Endodermal cell (in vitro differentiated cells): ENCODE data around the gene SHC2. TPM values are rescaled to one million over a fixed set of nuclear protein-coding genes. Genes with fewer than 3 reads are reported as not detected.

Experiments used
- DNase-seq: peaks from one replicate; pipeline ENCODE4 v3.0.0-alpha.2; 2017
- H3K27ac ChIP-seq: 2 replicates; pipeline ENCODE4 v1.5.1; 2013; ENCODE audit warnings: mild to moderate bottlenecking, low read depth, low read length, moderate library complexity
- H3K27me3 ChIP-seq: 2 replicates; pipeline ENCODE4 v1.6.1; 2013; ENCODE audit warnings: mild to moderate bottlenecking, low read length, moderate library complexity; ENCODE audit not compliant: insufficient read depth, control insufficient read depth, poor library complexity, severe bottlenecking
- H3K36me3 ChIP-seq: 2 replicates; pipeline ENCODE4 v1.7.0; 2013; ENCODE audit warnings: mild to moderate bottlenecking, low read length, moderate library complexity; ENCODE audit not compliant: control insufficient read depth, insufficient read depth
- H3K4me1 ChIP-seq: one replicate; pipeline ENCODE4 v1.7.0; 2013; ENCODE audit warnings: low read length; ENCODE audit not compliant: control insufficient read depth, insufficient read depth
- H3K4me3 ChIP-seq: 2 replicates; pipeline ENCODE4 v1.5.1; 2013; ENCODE audit warnings: mild to moderate bottlenecking, low read length, moderate library complexity
- H3K9ac ChIP-seq: 2 replicates; pipeline ENCODE4 v1.6.1; 2013; ENCODE audit warnings: mild to moderate bottlenecking, low read length, moderate library complexity; ENCODE audit not compliant: poor library complexity, severe bottlenecking; ENCODE audit errors: extremely low read depth
- H3K9me3 ChIP-seq: 2 replicates; pipeline ENCODE4 v1.6.1; 2013; ENCODE audit warnings: mild to moderate bottlenecking, low read length, moderate library complexity; ENCODE audit not compliant: control insufficient read depth
- H3K27ac Mint-ChIP-seq: 2 replicates; pipeline ENCODE4 v1.8.0; 2020; ENCODE audit warnings: mixed read lengths
- H3K27me3 Mint-ChIP-seq: 2 replicates; pipeline ENCODE4 v1.8.0; 2021; ENCODE audit warnings: mild to moderate bottlenecking, mixed read lengths; ENCODE audit not compliant: insufficient read depth
- H3K36me3 Mint-ChIP-seq: 2 replicates; pipeline ENCODE4 v1.8.0; 2020; ENCODE audit warnings: low read depth, mixed read lengths
- H3K4me1 Mint-ChIP-seq: 2 replicates; pipeline ENCODE4 v1.8.0; 2020; ENCODE audit warnings: mixed read lengths
- H3K4me3 Mint-ChIP-seq: 2 replicates; pipeline ENCODE4 v1.8.0; 2020; ENCODE audit warnings: mild to moderate bottlenecking, moderate library complexity, mixed read lengths
- H3K9me3 Mint-ChIP-seq: 2 replicates; pipeline ENCODE4 v1.8.0; 2020; ENCODE audit warnings: mild to moderate bottlenecking, mixed read lengths
- WGBS, 2 experiments: methylation state at CpG; one replicate each; pipeline versions ENCODE4 v1.1.5 to v1.1.7; 2013; ENCODE audit warnings: missing lambda C conversion rate in 2 of 2, mixed read lengths in 1 of 2; ENCODE audit not compliant: insufficient coverage in 1 of 2, insufficient read length in 1 of 2; 5-methylcytosine and 5-hydroxymethylcytosine counted together
- total RNA-seq, 2 donors: library from RNA; stranded (reverse); fragmentation: NEBNext Ultra II Directional in 1 of 2; extraction: Animal tissue kit (Norgen Biotek cat#: 25700) in 1 of 2; gene quantifications; 2 replicates in 1 of 2; 3 replicates in 1 of 2; pipeline ENCODE4 v1.2.1, GENCODE V29; 2021
- TF ChIP-seq, protein P1 (sequence below): fragments of 200-600 bp; sonication (generic); conservative IDR thresholded peaks from 2 replicates; pipeline ENCODE4 v1.5.0; 2021; ENCODE audit warnings: antibody characterized with exemption, mild to moderate bottlenecking

SHC2 gene
- total RNA-seq, 2 donors from 2014 or later: 56.5 to 93.0 TPM

DNA sequence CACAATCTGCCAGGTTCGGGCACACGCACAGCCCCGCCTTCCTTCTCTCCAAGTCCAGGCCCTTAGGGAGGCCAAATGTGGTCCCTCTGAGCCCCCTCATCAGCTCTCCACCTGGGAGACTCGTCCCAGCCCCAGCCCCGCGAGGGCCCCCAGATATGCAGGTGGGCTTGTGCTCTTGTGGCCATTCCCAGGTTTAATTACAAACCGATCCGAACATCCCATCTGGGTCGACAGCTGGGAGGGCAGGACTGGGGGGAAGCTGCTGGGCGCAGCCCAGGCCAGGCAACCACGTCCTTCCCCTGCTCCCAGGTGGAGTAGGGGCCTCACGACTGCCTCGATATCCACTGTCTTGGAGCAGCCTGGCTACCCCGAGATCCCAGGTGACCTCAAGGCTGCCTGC is 44.4 kb downstream of the SHC2 start:
- DNase-seq: no peak

DNA sequence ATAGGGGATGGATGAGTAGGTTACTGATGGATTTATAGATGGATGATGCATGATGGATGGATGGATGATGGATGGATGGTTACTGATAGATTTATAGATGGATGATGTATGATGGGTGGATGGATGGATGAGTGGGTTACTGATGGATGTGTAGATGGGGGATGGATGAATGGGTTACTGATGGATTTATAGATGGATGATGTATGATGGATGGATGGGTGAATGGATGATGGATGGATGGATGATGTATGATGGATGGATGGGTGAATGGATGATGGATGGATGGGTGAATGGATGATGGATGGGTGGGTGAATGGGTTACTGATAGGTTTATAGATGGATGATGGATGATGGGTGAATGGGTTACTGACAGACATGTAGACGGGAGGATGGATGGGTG is 45.5 kb downstream of the SHC2 start:
- Mint-ChIP-seq H3K9me3 (no peaks in the 10 kb centered on the region), H3K36me3 (peaks cover 8% of the 10 kb centered on the region), H3K4me1 (peaks cover 4% of the 10 kb centered on the region), H3K27me3 (peaks cover 1% of the 10 kb centered on the region), H3K27ac (no peak overlapping the region), H3K4me3 (no peak overlapping the region)
- Histone ChIP-seq H3K4me3 (no peak overlapping the region), H3K9ac (no peak overlapping the region), H3K36me3 (peaks cover 5% of the 10 kb centered on the region), H3K4me1 (peaks cover 5% of the 10 kb centered on the region), H3K9me3 (no peaks in the 10 kb centered on the region), H3K27me3 (peaks cover 1% of the 10 kb centered on the region), H3K27ac (no peak overlapping the region)
- TF ChIP-seq, protein P1, sequence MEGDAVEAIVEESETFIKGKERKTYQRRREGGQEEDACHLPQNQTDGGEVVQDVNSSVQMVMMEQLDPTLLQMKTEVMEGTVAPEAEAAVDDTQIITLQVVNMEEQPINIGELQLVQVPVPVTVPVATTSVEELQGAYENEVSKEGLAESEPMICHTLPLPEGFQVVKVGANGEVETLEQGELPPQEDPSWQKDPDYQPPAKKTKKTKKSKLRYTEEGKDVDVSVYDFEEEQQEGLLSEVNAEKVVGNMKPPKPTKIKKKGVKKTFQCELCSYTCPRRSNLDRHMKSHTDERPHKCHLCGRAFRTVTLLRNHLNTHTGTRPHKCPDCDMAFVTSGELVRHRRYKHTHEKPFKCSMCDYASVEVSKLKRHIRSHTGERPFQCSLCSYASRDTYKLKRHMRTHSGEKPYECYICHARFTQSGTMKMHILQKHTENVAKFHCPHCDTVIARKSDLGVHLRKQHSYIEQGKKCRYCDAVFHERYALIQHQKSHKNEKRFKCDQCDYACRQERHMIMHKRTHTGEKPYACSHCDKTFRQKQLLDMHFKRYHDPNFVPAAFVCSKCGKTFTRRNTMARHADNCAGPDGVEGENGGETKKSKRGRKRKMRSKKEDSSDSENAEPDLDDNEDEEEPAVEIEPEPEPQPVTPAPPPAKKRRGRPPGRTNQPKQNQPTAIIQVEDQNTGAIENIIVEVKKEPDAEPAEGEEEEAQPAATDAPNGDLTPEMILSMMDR: no peak
- WGBS, 2 experiments: 73% methylated on average over 1 of the region's 1 CpG; no CpG with 5 or more reads in 1 of the 2 experiments
- no peak for DNase-seq

More for the DNA sequence above, 44.4 kb downstream of the SHC2 start:
- H3K27ac Mint-ChIP-seq: no peak overlapping the region
- 93 to 95% methylated on average over 11 to 14 of the region's 14 CpGs for WGBS, 2 experiments
- Histone ChIP-seq H3K27ac (no peak overlapping the region), H3K4me3 (no peak overlapping the region), H3K4me1 (peaks cover 5% of the 10 kb centered on the region), H3K9ac (no peak overlapping the region), H3K36me3 (peaks cover 5% of the 10 kb centered on the region), H3K9me3 (no peaks in the 10 kb centered on the region), H3K27me3 (no peaks in the 10 kb centered on the region)
- TF ChIP-seq, protein P1: no peak
- peaks cover 4% of the 10 kb centered on the region for H3K4me1 Mint-ChIP-seq
- H3K4me3 Mint-ChIP-seq: no peak overlapping the region
- H3K27me3 Mint-ChIP-seq: no peaks in the 10 kb centered on the region
- H3K9me3 Mint-ChIP-seq: no peaks in the 10 kb centered on the region
- H3K36me3 Mint-ChIP-seq: peaks cover 13% of the 10 kb centered on the region

DNA sequence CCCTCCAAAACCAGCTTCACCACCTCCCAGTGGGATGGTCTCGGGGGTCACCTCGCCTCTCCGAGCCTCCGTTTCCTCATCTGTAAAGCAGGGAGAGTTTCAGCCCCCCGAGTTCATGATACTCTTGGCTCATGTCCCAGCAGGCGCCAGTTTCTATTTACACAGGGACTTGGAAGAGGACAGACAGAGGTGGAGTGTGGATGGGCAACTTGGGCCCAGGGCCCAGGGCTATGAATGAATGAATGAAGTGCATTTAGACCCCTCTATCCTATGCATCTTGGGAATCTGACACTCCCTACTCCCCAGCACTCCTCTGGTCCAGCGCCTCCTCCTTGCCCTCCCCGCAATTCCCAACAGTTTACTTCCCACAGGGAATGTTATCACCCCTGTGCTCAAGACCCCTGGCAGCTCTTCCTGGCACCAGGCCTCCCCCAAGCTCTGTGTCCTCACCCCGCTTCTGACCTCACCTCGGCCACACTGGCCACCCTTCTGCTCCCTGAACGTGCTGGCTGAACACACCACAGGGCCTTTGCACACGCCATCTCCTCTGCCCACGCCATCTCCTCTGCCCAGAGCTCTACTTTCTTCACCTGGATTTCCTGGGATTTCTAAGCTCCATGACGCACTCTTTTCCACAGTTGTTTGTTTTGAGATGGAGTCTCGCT is 46.9 kb downstream of the SHC2 start:
- TF ChIP-seq, protein P1: no peak
- no peak overlapping the region for H3K4me3 Mint-ChIP-seq
- Histone ChIP-seq H3K9me3 (no peaks in the 10 kb centered on the region), H3K27ac (no peak overlapping the region), H3K36me3 (no peaks in the 10 kb centered on the region), H3K4me3 (no peak overlapping the region), H3K9ac (no peak overlapping the region), H3K4me1 (peaks cover 5% of the 10 kb centered on the region), H3K27me3 (peaks cover 11% of the 10 kb centered on the region)
- H3K27ac Mint-ChIP-seq: no peak overlapping the region
- WGBS, 2 experiments: 91 to 98% methylated on average over 8 to 15 of the region's 15 CpGs
- no peak for DNase-seq
- H3K4me1 Mint-ChIP-seq: peaks cover 10% of the 10 kb centered on the region
- no peaks in the 10 kb centered on the region for H3K9me3 Mint-ChIP-seq
- peaks cover 10% of the 10 kb centered on the region for H3K27me3 Mint-ChIP-seq
- H3K36me3 Mint-ChIP-seq: peaks cover 7% of the 10 kb centered on the region
